ENCODE results near the gene ARMC9. TPM values are rescaled to one million over a fixed set of nuclear protein-coding genes. Genes with fewer than 3 reads are reported as not detected.

Gene ARMC9
- total and polyA plus RNA-seq, 9 donors, result 16.7 to 33.5 (median 29.3) TPM

GRCh38 chr2:231355508-231356465, 157.4 kb downstream of the ARMC9 start:
- 19 to 29% (median 20%) methylated on average over 28 of the region's 28 CpGs for WGBS, 3 donors
- peak; percentile 36 to 76 (median 48) for DNase-seq
- no peak overlapping the region for H3K4me3 ChIP-seq

GRCh38 chr2:231356466-231356844, 158.0 kb downstream of the ARMC9 start:
- intact Hi-C loops (cut with DNase I), result no loop called here
- H3K27ac ChIP-seq, result peak overlapping the region in 1 of 2 donors; percentile 76
- peaks cover 10% of the 10 kb centered on the region for H3K4me1 ChIP-seq (ENCODE audit: insufficient read depth)
- H3K9me3 ChIP-seq, result no peaks in the 10 kb centered on the region
- no peak for TF ChIP-seq EP300 (IDR thresholded peaks at IDR 0.05)
- TF ChIP-seq POLR2A (IDR thresholded peaks at IDR 0.05), result no peak
- TF ChIP-seq, protein P1, sequence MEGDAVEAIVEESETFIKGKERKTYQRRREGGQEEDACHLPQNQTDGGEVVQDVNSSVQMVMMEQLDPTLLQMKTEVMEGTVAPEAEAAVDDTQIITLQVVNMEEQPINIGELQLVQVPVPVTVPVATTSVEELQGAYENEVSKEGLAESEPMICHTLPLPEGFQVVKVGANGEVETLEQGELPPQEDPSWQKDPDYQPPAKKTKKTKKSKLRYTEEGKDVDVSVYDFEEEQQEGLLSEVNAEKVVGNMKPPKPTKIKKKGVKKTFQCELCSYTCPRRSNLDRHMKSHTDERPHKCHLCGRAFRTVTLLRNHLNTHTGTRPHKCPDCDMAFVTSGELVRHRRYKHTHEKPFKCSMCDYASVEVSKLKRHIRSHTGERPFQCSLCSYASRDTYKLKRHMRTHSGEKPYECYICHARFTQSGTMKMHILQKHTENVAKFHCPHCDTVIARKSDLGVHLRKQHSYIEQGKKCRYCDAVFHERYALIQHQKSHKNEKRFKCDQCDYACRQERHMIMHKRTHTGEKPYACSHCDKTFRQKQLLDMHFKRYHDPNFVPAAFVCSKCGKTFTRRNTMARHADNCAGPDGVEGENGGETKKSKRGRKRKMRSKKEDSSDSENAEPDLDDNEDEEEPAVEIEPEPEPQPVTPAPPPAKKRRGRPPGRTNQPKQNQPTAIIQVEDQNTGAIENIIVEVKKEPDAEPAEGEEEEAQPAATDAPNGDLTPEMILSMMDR (IDR thresholded peaks at IDR 0.05), result no peak
- 15 to 17% (median 15%) methylated on average over 5 of the region's 5 CpGs for WGBS, 3 donors
- no peaks in the 10 kb centered on the region for H3K27me3 ChIP-seq
- H3K4me3 ChIP-seq, result no peak overlapping the region
- peak in 3 of 5 donors; percentile 16 to 40 (median 33) for DNase-seq
- no peaks in the 10 kb centered on the region for H3K36me3 ChIP-seq

More at GRCh38 chr2:231355508-231356465, 157.4 kb downstream of the ARMC9 start:
- TF ChIP-seq, protein P1 (IDR thresholded peaks at IDR 0.05), result no peak
- TF ChIP-seq POLR2A (IDR thresholded peaks at IDR 0.05), result no peak
- no peak for TF ChIP-seq EP300 (IDR thresholded peaks at IDR 0.05)
- H3K27me3 ChIP-seq, result no peaks in the 10 kb centered on the region
- no peaks in the 10 kb centered on the region for H3K36me3 ChIP-seq
- H3K4me1 ChIP-seq (ENCODE audit: insufficient read depth), result peaks cover 10% of the 10 kb centered on the region
- no peaks in the 10 kb centered on the region for H3K9me3 ChIP-seq
- intact Hi-C loops (cut with DNase I), result no loop called here
- H3K27ac ChIP-seq, result peak overlapping the region in 1 of 2 donors; percentile 76

DNA sequence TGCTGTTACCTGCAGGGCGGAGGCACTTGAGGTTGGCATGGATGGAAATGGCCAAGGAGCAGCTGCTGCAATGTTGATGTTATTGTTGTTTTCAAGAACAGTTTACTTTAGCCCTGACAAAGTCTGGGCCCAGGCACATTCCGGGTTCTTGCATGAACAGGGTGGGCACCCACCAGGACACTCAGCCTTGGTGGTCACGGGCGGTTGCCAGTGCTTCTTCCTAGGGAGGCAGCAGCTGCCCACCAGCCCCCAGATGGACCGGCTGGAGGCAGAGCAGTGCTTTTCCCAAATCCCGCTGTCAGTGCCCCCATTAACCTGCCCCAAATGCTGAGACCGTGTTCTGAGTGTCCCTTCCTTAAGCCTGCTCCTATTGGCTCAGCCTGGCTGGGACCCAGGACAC, 158.6 kb downstream of the ARMC9 start:
- TF ChIP-seq EP300 (IDR thresholded peaks at IDR 0.05) (no peak), POLR2A (IDR thresholded peaks at IDR 0.05) (no peak)
- TF ChIP-seq, protein P1 (IDR thresholded peaks at IDR 0.05), result no peak
- Histone ChIP-seq H3K9me3 (no peaks in the 10 kb centered on the region), H3K27ac (no peak overlapping the region), H3K36me3 (no peaks in the 10 kb centered on the region), H3K27me3 (no peaks in the 10 kb centered on the region), H3K4me3 (no peak overlapping the region), H3K4me1 (ENCODE audit: insufficient read depth) (peaks cover 10% of the 10 kb centered on the region)
- WGBS, 3 donors, result 85 to 87% (median 87%) methylated on average over 7 of the region's 7 CpGs
- DNase-seq, result peak in 2 of 5 donors; percentile 13 to 34
- intact Hi-C loops (cut with DNase I), result no loop called here

DNA sequence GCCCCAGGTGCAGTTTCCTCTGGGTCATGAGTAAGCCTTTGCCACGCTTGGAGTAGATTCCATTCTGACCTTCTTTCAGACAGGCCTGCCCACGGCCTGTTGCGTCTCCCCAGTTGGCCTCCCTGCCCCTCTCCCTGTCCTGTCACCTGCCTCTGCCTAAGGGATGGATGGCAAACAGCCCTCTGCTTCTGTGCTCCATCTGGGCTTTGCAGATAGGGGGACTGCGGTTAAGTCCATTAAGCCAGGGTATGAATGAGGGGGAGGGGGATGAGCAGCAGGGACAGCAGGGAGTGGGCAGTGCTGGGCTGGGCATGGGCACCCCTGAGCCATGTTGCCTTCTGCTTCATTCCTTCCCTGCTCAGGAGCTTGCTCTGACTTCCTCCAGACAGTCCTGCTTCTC, 159.5 kb downstream of the ARMC9 start:
- Histone ChIP-seq H3K4me1 (ENCODE audit: insufficient read depth) (peaks cover 10% of the 10 kb centered on the region), H3K4me3 (no peak overlapping the region), H3K27ac (no peak overlapping the region), H3K9me3 (no peaks in the 10 kb centered on the region), H3K36me3 (no peaks in the 10 kb centered on the region), H3K27me3 (no peaks in the 10 kb centered on the region)
- peak in 1 of 5 donors; percentile 14 for DNase-seq
- TF ChIP-seq EP300 (IDR thresholded peaks at IDR 0.05), result no peak
- TF ChIP-seq, protein P1 (IDR thresholded peaks at IDR 0.05), result no peak
- no peak for TF ChIP-seq POLR2A (IDR thresholded peaks at IDR 0.05)
- intact Hi-C loops (cut with DNase I), result no loop called here
- WGBS, 3 donors, result 90 to 97% (median 92%) methylated on average over 4 of the region's 4 CpGs

All from ovary (tissue), 9 donors.